NAMALWA (cell line): ENCODE data around the gene TBL3.
A peak's percentile ranks its signal among the peaks of the same experiment; 100 is the strongest.

Source experiments
- DNase-seq: peaks from one replicate; pipeline ENCODE4 v3.0.0-alpha.2; 2015; ENCODE audit warnings: low spot score

The TBL3 gene

DNA sequence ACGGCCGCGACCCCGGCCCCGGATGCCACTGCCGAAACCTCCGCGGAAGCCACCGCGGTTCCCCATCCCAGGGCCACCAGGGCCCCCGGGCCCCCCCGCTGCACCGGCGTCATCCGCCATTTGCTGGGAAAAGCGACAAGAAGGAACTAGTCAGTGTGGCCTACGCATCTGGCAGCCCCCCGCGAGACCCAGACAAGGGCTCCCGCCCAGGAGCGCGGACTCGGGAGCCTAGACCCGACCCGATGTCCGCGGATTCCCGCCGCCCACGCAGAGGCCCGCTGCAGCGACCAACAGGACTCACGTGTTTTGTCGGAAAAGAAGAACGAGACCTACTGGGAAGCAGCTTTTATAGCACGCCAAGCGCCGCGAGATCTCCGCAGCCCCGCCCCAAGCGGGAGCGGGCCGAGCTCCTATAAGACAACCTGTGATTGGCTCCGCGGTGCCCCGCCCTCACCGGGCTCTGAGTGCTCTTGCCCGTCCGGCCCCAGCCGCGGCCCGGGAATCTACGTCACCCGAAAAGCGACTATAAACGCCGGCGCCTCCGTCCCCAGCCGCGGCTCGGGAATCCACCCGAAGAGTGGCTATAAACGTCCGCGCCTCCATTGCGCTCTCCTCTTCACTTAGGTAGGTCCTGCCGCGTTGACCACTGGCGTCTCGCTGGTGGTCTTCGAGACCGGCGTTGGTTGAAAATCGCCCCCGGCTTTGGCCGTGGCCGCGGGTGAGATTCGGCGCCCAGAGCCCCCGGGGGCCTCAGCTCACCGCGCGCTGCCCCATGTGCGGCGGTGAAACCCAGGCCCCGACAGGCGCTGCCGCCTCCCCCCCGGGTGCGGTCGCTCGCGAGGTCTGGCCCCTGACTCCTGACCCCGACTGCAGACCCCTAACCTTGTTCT lies 7.1 kb upstream of the TBL3 start, which contains the start of gene RPS2:
TSS of gene RPS2 (minus strand) at position 321 of the 890 bp plus-strand sequence. CDS start at position 120, 201 bp downstream.
- peak; percentile 98 for DNase-seq

DNA sequence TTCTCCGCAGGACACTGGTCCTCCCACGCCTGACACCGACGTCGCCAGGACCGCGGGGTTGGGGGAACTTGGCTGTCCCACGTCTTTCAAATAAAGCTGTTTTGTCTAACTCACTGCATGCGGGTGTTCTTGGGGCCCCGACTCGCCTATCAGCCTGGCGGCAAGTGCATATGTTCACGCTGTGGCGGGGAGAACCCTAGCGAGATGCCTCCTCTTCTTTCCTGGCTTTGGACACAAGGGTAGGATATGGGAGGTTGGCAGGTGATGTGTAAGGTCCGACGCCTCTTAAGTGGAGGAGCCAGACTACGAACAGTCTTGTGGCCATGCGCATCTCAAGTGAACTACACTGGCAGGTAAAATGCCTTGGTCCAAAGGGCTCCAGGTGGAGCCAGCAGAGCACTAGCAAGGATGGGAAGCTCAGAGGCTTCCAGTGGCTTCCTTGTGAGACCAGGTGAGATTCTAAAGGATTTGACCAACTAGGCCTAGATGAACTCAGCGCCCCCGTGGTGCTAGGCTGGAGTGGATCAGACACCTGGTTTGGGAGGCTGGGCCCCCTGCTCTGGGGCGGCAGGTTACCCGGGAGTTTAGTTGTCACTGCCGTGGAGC lies 6.4 kb upstream of the TBL3 start:
- DNase-seq = no peak

DNA sequence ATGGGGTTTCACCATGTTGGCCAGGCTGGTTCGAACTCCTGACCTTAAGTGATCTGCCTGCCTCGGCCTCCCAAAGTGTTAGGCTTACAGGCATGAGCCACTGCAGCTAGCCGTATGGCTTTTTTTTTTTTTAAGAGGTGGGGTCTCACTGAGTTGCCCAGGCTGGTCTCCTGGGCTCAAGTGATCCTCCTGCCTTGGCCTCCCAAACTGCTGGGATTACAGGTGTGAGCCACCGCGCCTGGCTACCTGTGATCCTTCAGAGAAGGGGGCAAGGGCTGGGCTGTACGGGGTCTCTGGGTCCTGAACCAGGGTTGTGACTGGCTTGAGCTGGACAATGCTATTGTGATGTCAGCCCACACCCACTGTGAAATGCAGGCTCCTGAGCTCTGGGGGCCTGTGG lies 5.4 kb upstream of the TBL3 start, which contains the start of gene RNF151:
TSS of gene RNF151 (plus strand) at position 397 of the 400 bp plus-strand sequence. CDS start 26 bp downstream, outside the sequence.
- no peak for DNase-seq

DNA sequence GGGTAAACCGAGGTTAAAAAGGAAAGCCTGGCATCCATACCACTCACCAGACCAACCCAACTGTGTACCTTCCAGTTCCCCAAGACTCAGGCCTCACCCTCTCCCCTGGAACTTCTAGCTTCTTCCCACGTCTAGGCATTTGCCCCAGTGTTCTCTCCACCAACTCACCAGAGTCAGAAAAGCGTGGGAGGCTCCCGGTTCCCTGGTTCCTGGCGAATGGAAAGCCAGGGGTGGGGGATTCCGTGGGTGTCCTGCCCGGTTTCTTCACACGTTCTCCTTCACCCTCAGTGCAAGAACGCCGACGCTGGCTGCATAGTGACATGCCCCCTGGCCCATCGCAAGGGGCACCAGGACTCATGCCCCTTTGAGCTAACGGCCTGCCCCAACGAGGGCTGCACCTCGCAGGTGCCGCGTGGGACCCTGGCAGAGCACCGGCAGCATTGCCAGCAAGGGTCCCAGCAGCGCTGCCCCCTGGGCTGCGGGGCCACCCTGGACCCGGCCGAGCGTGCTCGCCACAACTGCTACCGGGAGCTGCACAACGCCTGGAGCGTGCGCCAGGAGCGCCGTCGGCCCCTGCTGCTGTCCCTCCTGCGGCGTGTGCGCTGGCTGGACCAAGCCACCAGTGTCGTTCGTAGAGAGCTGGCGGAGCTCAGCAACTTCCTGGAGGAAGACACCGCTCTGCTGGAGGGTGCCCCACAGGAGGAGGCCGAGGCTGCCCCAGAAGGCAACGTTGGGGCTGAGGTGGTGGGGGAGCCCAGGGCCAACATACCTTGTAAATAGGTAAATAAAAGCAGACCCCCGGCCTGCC lies 3.5 kb upstream of the TBL3 start:
- no peak for DNase-seq

DNA sequence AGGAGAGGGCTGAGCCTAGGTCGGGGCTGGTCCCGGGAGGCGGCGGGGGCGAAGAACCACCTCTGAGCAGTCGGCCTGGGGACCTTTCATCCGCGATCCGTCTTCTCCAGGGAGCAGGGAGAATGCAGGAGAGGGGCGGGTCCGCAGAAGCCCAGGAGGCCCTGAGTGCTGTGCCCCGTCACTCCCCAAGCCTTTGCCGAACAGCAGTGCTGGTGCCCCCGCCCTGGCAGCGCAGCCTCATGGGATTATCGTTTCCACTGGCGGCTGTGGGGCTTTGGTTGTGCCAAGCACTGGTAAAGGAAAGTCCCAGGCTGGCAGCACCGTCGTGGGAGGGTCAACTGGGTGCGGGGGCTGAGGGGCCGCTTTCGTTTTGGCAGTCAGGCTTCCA lies 631 bp downstream of the TBL3 start:
- no peak for DNase-seq

DNA sequence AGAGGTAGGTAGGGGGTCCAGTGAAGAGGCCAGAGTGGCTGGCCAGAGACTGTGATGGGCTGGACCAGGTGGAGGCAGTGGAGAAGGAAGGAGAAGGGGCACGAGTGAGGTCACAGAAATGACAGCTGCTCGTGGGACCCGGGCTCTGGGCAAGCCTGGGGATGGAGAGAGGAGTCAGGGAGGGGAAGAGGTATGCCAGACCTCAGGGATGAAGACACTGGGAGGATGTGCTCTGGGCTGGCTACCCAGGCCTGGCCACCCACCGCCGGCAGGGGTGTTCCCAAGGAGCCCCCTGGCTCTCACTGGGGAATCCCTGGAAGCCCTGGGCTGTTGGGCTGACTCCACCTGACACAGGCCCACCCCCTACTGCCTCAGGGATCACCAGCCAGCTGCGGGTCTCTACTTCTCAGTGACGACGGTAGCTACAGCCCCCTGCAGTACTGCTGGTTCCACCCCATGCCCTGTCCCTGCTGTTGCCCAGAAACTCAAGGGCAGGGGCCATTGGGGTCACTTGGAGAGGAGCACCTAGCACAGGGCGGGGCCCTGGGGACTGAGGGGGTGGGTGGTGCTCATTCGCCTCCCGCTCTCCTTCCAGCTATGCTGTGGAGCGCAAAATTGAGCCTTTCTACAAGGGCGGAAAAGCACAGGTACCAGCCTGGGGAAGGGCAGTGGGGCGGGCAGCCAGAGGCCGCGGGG lies 1.8 kb downstream of the TBL3 start:
- DNase-seq = no peak

DNA sequence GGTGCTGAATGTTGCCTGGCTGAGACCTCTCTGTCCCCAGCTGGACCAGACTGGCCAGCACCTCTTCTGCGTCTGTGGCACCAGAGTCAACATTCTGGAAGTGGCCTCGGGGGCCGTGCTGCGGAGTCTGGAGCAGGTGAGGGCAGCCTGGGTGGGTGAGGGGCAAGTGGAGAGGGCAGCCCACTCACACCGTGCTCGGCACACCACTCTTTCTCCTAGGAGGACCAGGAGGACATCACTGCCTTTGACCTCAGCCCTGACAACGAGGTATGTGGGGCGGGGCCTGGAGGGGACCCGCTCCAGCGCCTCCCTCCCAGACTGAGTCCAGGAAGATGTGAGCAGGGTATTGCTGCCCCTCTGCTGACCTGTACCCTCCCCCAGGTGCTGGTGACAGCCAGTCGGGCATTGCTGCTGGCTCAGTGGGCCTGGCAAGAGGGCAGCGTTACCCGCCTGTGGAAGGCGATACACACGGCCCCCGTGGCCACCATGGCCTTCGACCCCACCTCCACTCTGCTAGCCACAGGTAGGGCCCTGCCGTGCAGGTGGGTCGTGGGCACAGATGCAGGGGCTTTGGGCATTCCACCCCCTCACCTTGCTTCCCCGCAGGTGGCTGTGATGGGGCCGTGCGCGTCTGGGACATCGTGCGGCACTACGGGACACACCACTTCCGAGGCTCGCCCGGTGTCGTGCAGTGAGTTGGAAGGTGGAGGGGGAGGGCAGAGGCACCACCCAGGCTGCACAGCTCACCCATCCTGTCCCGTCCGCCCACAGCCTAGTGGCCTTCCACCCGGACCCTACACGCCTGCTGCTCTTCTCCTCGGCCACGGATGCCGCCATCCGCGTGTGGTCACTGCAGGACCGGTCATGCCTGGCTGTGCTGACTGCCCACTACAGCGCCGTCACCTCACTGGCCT lies 2.6 kb downstream of the TBL3 start:
- DNase-seq = no peak

DNA sequence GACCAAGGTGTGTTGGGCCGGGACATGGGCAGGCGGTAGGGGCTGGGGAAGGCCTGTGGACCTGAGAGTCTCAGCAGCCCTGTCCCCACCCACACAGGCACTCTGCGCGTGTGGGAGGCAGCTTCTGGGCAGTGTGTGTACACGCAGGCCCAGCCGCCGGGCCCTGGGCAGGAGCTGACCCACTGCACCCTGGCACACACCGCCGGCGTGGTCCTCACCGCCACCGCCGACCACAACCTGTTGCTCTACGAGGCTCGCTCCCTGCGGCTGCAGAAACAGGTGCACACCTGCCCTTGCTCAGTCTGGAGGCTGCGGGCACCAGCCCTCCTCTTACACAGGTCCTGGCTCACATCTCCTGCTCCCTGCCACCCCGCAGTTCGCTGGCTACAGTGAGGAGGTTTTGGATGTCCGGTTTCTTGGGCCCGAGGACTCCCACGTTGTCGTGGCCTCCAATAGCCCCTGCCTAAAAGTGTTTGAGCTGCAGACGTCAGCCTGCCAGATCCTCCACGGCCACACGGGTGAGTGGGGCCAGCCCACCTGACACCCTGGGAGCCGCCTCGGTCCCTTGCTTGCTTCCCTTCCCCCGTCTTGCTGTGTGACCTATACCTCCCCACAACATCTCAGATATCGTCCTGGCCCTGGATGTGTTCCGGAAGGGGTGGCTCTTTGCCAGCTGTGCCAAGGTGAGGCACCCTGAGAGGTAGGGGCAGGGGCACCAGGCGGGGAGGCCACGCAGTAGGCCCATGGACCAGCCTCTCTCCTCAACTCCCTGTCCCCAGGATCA lies 3.8 kb downstream of the TBL3 start:
- DNase-seq = no peak

DNA sequence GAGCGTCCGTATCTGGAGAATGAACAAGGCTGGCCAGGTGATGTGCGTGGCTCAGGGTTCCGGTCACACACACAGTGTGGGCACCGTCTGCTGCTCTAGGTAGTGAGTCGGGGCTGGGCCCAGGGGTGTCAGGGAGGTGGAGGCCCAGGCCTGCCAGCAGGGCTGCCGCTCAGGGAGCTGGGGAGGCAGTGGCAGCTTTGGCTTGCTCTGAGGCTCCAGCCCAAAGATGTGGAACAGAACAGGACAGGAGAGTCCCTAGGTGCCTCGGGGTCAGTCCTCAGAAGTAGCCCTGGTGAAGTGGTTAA lies 4.3 kb downstream of the TBL3 start:
- DNase-seq = no peak

DNA sequence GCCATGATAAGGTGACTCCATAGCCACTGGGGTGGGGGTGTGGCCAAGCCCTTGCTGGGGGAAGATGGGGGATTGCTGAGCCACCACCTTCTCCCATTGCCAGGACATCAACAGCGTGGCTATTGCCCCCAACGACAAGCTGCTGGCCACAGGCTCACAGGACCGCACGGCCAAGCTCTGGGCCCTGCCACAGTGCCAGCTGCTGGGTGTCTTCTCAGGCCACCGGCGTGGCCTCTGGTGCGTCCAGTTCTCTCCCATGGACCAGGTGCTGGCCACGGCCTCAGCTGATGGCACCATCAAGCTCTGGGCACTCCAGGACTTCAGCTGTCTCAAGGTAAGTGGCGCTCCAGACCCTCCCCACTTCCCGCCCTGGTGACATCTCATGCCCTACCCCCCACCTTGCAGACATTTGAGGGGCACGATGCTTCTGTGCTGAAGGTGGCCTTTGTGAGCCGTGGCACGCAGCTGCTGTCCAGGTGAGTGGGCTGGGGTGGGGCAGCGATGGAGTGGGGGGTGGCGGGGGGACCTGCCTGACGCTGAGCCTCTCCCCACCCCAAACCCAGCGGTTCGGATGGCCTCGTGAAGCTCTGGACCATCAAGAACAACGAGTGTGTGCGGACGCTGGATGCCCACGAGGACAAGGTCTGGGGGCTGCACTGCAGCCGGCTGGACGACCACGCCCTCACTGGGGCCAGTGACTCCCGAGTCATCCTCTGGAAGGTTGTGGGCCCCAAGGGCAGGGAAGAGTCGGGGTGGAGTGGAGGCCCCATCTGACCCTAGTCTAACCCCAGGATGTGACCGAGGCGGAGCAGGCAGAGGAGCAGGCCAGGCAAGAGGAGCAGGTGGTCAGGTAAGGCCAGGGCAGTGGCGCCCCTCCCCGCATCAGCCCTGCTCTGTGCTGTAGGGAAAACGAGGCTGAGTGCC lies 5.4 kb downstream of the TBL3 start:
- no peak for DNase-seq

DNA sequence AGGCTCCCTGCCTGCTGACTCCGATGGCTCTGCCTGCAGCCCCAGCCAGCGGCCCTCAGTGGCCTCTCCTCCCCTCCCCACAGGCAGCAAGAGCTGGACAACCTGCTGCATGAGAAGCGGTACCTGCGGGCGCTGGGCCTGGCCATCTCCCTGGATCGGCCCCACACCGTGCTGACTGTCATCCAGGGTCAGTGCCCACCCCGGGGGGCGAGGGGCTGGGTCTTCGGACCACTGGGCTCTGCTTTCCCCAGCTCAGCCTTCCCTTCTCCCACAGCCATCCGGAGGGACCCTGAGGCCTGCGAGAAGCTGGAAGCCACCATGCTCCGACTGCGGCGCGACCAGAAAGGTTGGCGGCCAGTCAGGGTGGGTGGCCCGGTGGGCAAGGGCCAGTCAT lies 6.0 kb downstream of the TBL3 start:
- no peak for DNase-seq

DNA sequence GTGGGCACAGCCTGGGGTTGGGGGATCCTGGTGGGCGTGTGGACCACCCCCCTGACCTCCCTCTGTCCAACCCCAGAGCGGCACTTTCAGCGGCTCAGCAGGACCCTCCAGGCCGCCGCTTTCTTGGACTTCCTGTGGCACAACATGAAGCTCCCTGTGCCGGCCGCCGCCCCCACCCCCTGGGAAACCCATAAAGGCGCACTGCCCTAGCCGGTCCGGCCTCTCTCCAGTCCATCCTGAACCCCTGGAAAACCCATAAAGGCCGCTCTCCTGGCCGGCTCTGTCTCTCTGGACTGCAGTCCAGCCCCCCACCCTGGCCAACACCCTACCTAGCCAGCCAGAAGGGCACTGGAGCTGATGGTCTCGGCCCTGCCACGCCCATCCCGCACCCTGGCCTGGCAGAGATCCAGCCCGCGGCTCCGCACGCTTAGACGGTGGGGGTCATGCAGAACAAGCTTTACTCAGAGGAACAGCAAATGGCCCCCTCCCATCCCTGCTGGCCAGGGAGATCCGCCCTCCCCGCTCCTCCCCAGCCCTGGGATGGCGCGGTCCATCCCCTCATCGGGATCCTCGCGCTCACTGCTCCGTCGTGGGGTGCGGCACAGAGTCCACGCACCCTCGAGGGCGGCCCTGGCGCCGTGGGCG lies 6.7 kb downstream of the TBL3 start:
- DNase-seq = no peak

DNA sequence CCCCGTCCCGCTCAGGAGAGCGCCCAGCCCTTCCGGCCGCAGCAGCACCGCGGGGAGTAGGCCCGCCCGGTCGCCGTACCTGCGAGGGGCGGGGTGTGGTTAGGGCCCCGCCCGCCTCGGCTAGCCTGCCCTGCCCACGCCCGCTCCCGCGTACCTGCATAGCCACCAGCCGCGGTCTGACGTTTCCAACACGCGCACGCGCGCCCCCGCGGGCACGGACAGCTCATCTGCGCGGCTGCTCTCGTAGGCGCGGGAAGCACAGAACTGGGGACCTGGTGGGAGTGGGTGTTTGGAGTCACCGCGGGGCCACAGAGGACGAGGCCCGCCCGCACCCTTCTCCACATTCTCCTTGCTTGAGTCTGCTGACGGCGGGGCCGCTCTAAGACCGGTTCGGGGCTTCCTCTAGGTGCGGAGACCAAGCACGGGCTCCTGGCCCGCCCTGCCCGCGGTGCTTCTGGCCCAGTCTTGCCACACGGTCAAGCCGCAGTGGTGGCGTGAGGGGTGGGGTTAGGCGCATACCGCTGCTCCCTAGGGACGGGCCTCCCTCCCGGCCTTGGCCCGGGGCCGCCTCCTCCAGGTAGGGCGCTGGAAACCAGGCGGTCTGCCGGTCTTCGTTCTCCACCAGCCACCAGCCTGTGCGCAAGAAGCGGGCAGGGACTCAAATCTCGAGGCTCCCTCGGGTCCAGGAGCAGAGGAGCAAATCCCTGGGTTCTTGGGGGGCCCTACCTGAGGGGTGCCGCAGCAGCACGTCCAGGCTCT lies 7.6 kb downstream of the TBL3 start:
- DNase-seq = no peak

DNA sequence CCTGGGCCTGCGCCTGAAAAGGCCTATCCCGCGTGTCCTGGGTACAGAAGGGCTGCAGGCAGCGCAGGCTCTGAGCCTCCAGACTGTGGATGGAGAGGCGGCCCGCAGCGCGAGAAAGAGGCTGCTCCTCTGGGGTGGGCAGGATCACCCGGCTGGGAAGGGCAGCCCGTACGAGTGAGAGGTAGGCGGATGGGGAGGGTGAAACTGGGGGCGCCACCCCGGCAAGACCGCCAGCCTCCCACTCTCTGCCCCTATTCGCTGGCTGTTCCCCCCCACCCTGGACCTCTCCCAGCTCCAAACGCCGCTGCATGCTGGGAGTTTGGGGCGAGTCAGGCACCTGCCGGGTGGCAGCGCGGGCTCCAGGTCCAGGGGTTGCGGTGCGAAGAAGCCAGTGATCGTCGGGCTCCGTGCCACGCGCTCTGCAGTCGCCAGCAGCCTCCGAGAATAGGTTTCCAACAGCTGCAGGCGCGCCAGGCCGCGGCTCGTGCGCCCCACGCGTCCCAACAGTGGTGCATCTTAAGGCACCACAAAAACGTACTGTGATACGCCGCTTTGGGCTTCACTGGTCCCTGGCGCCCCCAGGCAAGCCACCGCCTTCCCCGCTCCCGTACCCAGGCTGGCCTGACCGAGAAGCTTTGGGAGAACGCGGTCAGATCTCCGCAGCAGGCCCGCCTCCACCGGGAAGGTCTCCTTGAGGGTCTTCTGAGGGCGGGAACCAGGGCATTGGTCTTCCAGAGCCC lies 8.3 kb downstream of the TBL3 start:
- no peak for DNase-seq

DNA sequence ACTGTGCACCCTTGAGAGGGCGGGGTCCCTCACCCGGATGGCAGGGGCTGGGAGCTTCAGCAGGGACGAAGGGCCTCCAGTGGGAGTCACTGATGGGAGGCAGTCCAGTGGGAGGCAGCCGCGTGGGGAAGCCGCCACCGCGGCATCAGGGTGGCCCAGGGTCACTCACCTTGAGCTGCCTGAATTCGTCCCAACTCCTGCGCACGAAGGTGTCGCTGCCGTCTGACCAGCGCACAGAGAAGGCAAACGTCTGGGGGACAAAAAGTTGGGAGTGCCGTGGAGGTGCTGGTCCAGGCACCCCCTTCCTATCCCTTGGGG lies 8.9 kb downstream of the TBL3 start:
- no peak for DNase-seq

DNA sequence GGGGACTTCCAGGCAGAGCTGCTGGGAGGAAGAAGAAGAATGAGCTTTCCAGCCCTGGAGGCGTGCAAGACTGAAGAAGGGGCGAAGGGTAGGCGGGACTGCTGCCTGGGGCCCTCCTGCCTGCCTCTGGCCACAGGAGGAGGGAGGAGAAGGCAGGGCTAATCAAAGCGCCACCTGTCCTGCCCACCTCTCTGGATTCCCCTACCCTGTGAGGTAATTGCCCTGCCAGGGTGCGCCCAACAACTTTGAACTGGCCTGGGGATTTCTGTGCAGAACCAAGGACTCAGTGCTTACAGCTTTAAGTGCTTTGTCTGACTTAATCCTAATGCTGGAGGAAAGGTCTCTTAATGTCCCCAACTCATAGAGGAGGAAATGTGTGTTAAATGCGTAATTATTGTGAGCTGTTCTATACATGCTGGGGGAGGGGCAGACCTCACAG lies 9.6 kb downstream of the TBL3 start, which contains the start of gene NOXO1:
TSS of gene NOXO1 (minus strand) at position 72 of the 439 bp plus-strand sequence. CDS start 290 bp downstream, outside the sequence.
- peak; percentile 52 for DNase-seq

DNA sequence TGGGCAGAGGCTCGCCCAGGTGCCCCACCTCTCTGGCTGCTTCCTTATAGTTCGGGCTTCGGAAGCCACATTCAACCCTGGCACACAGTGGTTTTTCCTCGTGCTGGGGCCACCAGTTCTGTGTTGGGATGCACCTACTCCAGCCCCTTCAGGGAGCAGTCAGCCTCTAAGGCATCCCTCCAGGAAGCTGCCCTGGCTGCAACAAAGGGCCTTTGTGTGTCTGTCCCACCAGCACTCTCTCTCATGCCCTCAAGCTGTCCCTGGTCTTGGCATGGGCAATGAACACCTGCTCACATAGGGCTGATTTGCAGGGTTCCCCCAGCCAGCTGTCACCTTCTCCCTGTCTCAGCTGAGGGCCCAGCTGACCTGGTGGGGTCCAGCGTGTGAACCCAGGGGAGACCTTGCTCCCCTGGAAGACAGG lies 10.2 kb downstream of the TBL3 start:
- DNase-seq = no peak
